ENCODE data around the gene ODR4. TPM values are rescaled to one million over a fixed set of nuclear protein-coding genes. Genes with fewer than 3 reads are reported as not detected.
"Not testable (repeated sequence)": the region's sequence is repeated elsewhere in the genome, so short reads cannot be mapped to it uniquely, and the experiment has no call there.

Gene ODR4
- total RNA-seq, 3 donors from 2014 or later: 15.1 to 17.4 (median 16.2) TPM

DNA sequence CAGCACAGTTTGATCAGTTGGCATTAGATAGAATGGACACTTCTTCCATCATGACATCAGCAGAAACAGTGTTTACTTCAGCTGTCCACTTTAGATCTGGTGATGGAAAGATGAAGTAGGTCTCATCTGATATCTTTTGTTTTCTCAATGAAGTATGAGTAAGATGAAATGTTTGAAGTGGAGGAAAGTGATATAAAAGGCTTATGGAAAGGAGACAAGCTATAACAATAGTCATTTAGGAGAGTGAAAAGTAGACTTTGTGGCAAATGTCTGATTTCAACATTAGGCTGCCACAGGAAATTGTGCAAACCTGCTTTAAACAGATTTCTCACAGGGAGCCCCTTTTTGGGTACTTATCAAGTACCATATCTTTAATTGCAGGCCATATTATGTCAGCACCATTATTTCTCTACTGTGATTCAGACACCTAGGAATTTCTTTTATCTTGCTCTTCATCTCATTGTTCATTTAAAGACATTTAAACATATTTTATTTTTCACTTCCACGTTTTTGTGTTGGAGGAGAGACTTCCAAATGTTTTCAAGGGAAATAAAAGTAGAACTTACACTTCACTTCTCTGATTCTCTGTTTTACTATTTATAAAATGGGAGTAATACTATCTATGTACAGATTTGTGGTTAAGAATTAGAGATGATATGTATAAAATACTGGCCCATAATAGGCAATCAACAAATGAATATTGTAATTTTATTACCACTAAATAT is 67.2 kb downstream of the ODR4 start:
- DNase-seq (no peak), ATAC-seq (no peak)
- Mint-ChIP-seq H3K27me3 (ENCODE audit: low read depth) (no peaks in the 10 kb centered on the region), H3K4me3 (no peak overlapping the region), H3K4me1 (ENCODE audit: low read depth) (peaks cover 9% of the 10 kb centered on the region), H3K9me3 (no peaks in the 10 kb centered on the region), H3K36me3 (ENCODE audit: insufficient read depth) (peaks cover 4% of the 10 kb centered on the region)

DNA sequence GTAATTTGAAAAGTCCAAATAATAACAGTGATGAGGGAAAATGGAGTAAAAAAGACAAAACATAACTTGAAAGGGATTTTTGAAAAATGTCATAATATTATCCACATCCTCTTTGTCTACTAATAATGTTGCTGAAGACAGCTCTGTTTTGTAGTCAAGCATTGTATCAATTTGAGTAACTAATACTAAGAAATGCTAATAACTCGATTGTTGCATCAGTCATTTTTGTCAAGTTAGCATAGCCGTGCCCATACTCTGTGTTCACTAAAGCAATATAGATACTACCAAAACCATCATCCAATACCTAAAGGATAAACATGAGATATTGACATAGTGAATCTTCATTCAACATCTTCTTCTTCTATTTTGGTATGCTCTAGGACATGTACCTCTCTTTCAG is 68.0 kb downstream of the ODR4 start:
- H3K36me3 Mint-ChIP-seq (ENCODE audit: insufficient read depth): no peaks in the 10 kb centered on the region
- H3K9me3 Mint-ChIP-seq: no peaks in the 10 kb centered on the region
- DNase-seq (no peak), ATAC-seq (no peak)
- peaks cover 9% of the 10 kb centered on the region for H3K4me1 Mint-ChIP-seq (ENCODE audit: low read depth)
- H3K27me3 Mint-ChIP-seq (ENCODE audit: low read depth): no peaks in the 10 kb centered on the region
- no peak overlapping the region for H3K4me3 Mint-ChIP-seq

DNA sequence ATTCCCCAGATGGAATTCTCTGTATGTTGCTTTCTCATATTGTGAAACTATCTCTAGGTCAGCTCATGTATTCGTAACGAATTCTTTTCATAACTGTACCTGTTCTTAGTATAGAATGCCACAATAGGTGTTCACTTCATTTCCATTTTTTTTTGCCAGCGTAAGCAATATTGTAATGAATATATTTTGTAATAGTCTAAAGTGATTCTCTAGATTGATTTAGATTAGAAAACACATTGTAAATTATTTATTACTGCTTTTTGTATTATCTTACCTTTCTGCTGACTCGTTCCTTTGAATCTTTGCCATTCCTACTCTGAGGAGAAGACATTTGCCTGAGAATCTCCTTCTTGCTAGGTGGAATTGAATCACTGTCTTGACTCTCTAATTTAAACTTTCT is 70.5 kb downstream of the ODR4 start:
- Mint-ChIP-seq H3K27me3 (ENCODE audit: low read depth) (no peaks in the 10 kb centered on the region), H3K4me3 (no peak overlapping the region), H3K36me3 (ENCODE audit: insufficient read depth) (no peaks in the 10 kb centered on the region), H3K9me3 (no peaks in the 10 kb centered on the region), H3K4me1 (ENCODE audit: low read depth) (peaks cover 5% of the 10 kb centered on the region)
- ATAC-seq (no peak), DNase-seq (no peak)

DNA sequence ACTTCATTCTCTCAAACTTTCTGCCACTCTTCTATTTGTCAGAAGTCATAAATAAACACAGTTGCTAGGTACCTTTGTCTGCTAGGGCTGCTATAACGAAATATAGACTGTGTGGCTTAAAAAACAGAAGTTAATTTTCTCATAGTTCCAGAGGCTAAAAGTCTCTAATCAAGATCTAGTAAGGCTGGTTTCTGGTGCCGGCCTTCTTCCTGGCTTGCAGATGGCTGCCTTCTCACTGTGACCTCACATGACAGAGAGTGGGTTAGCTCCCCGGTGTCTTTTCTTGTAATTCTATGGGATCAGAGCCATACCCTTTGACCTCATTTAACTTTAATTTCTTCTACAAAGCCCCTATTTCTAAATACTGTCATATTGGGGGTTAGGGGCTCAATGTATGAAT is 79.3 kb downstream of the ODR4 start:
- no peak overlapping the region for H3K4me3 Mint-ChIP-seq
- H3K27me3 Mint-ChIP-seq (ENCODE audit: low read depth): no peaks in the 10 kb centered on the region
- DNase-seq (no peak), ATAC-seq (no peak)
- H3K36me3 Mint-ChIP-seq (ENCODE audit: insufficient read depth): no peaks in the 10 kb centered on the region
- no peaks in the 10 kb centered on the region for H3K4me1 Mint-ChIP-seq (ENCODE audit: low read depth)
- no peaks in the 10 kb centered on the region for H3K9me3 Mint-ChIP-seq

GRCh38 chr1:186456729-186457255 is 81.2 kb downstream of the ODR4 start:
- H3K4me3 Mint-ChIP-seq: no peak overlapping the region
- no peaks in the 10 kb centered on the region for H3K36me3 Mint-ChIP-seq (ENCODE audit: insufficient read depth)
- H3K4me1 Mint-ChIP-seq (ENCODE audit: low read depth): no peaks in the 10 kb centered on the region
- H3K9me3 Mint-ChIP-seq: no peaks in the 10 kb centered on the region
- H3K27me3 Mint-ChIP-seq (ENCODE audit: low read depth): no peaks in the 10 kb centered on the region
- no peak for ATAC-seq
- no peak for DNase-seq

DNA sequence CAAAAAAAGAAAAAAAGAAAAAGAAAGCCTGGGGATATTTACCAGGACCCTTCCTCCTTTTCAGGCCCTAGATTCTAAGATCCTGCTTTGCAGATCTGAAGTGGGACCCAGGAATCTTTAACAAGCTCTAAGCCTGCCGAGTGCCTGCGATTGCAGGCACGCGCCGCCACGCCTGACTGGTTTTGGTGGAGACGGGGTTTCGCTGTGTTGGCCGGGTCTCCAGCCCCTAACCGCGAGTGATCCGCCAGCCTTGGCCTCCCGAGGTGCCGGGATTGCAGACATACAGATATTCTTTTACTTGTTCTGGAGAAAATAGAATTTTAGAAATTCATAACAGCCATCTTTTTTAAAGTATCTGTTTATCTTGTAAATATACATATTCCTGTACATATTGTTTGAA is 83.5 kb downstream of the ODR4 start:
- H3K9me3 Mint-ChIP-seq; H3K36me3 Mint-ChIP-seq (ENCODE audit: insufficient read depth); H3K4me3 Mint-ChIP-seq; DNase-seq; H3K4me1 Mint-ChIP-seq (ENCODE audit: low read depth); ATAC-seq; H3K27me3 Mint-ChIP-seq (ENCODE audit: low read depth): not testable (repeated sequence)

DNA sequence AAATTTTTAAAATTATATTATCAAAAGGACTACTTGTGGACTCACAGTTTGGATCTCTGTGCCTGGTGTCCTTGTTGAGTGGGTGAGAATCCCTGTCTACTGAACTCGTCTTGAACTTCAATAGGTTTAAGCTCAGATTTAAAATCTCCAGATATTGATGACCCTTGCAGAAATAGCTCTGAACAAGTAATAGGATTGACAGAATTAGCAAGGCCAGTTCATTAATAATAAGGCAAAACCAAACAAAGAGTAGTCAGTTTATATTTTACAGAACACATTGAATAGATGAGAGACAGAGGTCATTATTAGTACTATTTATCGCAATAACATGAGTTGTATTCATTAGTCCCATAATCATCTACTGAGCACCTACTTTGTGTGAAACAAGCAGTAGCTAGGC is 85.4 kb downstream of the ODR4 start, which contains the start of gene PDC:
Gene PDC (minus strand): TSS at position 101 of the 400 bp plus-strand sequence. CDS start 11,655 bp downstream, outside the sequence.
- Mint-ChIP-seq H3K4me1 (ENCODE audit: low read depth) (no peaks in the 10 kb centered on the region), H3K27me3 (ENCODE audit: low read depth) (no peaks in the 10 kb centered on the region), H3K4me3 (no peak within 1 kb of the TSS), H3K36me3 (ENCODE audit: insufficient read depth) (no peaks in the 10 kb centered on the region), H3K9me3 (no peaks in the 10 kb centered on the region)
- no peak for ATAC-seq
- DNase-seq: no peak

- peaks cover 3% of the 10 kb centered on the region for H3K27me3 Mint-ChIP-seq (ENCODE audit: low read depth)
- no peaks in the 10 kb centered on the region for H3K4me1 Mint-ChIP-seq (ENCODE audit: low read depth)
- H3K36me3 Mint-ChIP-seq (ENCODE audit: insufficient read depth): no peaks in the 10 kb centered on the region
- H3K4me3 Mint-ChIP-seq: no peak overlapping the region
- no peaks in the 10 kb centered on the region for H3K9me3 Mint-ChIP-seq
- ATAC-seq: no peak
- no peak for DNase-seq
Measured at GRCh38 chr1:186463511-186463910, 87.9 kb downstream of the ODR4 start.

- Mint-ChIP-seq H3K9me3 (no peaks in the 10 kb centered on the region), H3K4me1 (ENCODE audit: low read depth) (no peaks in the 10 kb centered on the region), H3K36me3 (ENCODE audit: insufficient read depth) (no peaks in the 10 kb centered on the region), H3K4me3 (no peak overlapping the region), H3K27me3 (ENCODE audit: low read depth) (peaks cover 3% of the 10 kb centered on the region)
- no peak for ATAC-seq
- DNase-seq: no peak
Measured at GRCh38 chr1:186463926-186464325, 88.3 kb downstream of the ODR4 start.

- not testable (repeated sequence) for H3K4me1 Mint-ChIP-seq (ENCODE audit: low read depth); H3K27me3 Mint-ChIP-seq (ENCODE audit: low read depth); DNase-seq; H3K9me3 Mint-ChIP-seq; H3K4me3 Mint-ChIP-seq; ATAC-seq; H3K36me3 Mint-ChIP-seq (ENCODE audit: insufficient read depth)
Measured at GRCh38 chr1:186465491-186465890, 89.9 kb downstream of the ODR4 start.

DNA sequence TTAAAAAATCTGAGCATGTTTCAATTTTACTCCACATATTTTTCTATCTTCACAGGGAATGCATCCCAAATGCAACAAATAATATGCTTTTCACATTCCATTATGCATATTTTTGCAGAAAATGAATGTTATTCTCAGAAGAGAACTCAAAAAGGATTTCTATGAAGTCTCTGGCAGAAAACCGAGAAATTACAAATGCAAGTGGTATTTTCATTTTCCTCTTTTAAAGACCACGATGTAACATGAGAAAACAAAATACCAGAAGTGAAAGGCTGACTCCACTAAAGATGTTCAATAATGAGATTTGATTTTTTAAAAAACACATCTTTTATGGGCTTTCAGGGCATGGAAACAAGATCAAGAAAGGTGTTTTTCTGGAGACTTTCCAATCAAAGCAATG is 90.3 kb downstream of the ODR4 start:
- Mint-ChIP-seq H3K27me3 (ENCODE audit: low read depth) (peaks cover 3% of the 10 kb centered on the region), H3K4me1 (ENCODE audit: low read depth) (no peaks in the 10 kb centered on the region), H3K9me3 (no peaks in the 10 kb centered on the region), H3K36me3 (ENCODE audit: insufficient read depth) (no peaks in the 10 kb centered on the region), H3K4me3 (no peak overlapping the region)
- DNase-seq (no peak), ATAC-seq (no peak)

Other genes with a start within 250 kb of the ODR4 start
- gene PRG4, start 79.6 kb upstream of the ODR4 start, total RNA-seq: 1 to 10 TPM in 1 of 3 donors, under 1 TPM in 2; 0.21 to 3.0 (median 0.40) TPM
- 100 to 1,000 TPM; 108 to 120 (median 118) TPM for gene TPR, start 585 bp upstream of the ODR4 start, total RNA-seq
- gene PDC, start 85.3 kb downstream of the ODR4 start, total RNA-seq: not detected

Measured in activated T-cell treated with anti-CD3 and anti-CD28 coated beads, Interleukin-2, amount 50 U/mL, for 4 hours (primary cell).